Testis (tissue), 2 donors: ENCODE data around the gene DAD1.

Experiments used
- POLR2A ChIP-seq: fragments of 450-650 bp; IDR thresholded peaks from one replicate; pipeline ENCODE4 v1.6.1; 2017; ENCODE audit warnings: antibody characterized with exemption, mild to moderate bottlenecking, moderate library complexity
- TF ChIP-seq, protein P1 (sequence below), 3 experiments: fragments of 450-650 bp in 2 of 3; fragments of 200-600 bp in 1 of 3; sonication (generic) in 1 of 3; IDR thresholded peaks; one replicate each; pipeline ENCODE4 v1.5.1; 2016 to 2019; ENCODE audit warnings: antibody characterized with exemption in 3 of 3, mild to moderate bottlenecking in 2 of 3, moderate library complexity in 1 of 3

DNA sequence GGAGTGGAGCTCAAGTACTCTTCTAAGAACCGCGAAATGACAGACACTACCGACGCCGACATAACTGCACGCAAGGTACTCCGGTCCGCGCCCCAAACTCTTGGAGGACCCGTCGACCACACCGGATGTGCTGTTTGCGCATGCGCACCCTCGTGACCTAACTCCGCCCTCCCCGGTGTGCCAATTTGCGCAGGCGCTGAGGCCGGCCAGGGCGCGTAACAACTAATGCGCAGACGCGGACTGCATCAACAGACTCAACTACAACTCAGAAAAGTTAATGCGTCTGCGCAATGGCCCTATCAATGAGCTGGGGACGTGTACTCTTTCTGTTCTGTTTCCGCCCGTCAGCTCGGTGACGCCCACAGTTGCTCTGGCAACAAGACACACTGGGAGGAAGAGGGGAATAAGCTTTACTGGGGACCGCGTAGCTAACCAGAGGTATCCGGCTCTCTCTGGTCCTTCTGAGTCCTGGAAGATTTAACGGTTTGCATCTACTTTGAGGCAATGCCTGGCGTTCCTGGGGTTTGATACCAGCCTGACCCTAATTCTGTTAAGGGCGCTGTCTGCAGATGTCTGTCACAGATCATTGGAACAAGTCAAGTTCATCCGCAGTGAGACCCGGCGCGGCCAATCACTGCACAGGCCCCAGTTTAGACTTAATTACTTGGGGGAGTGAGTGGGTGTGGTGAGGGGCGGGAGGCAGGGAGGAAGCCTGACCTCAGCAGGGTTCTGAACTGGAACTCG lies at the start of gene DAD1:
- TF ChIP-seq, protein P1, sequence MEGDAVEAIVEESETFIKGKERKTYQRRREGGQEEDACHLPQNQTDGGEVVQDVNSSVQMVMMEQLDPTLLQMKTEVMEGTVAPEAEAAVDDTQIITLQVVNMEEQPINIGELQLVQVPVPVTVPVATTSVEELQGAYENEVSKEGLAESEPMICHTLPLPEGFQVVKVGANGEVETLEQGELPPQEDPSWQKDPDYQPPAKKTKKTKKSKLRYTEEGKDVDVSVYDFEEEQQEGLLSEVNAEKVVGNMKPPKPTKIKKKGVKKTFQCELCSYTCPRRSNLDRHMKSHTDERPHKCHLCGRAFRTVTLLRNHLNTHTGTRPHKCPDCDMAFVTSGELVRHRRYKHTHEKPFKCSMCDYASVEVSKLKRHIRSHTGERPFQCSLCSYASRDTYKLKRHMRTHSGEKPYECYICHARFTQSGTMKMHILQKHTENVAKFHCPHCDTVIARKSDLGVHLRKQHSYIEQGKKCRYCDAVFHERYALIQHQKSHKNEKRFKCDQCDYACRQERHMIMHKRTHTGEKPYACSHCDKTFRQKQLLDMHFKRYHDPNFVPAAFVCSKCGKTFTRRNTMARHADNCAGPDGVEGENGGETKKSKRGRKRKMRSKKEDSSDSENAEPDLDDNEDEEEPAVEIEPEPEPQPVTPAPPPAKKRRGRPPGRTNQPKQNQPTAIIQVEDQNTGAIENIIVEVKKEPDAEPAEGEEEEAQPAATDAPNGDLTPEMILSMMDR (IDR thresholded peaks at IDR 0.05) = peak in 2 of 3 experiments; percentile 16 to 35
- peak; percentile 43 for TF ChIP-seq POLR2A
